Sigmoid colon (tissue), 3 donors: ENCODE data around the gene REV3L.

Source experiments
- CTCF ChIP-seq, 4 experiments: fragments of 450-650 bp in 3 of 4; fragments of 200-600 bp in 1 of 4; IDR thresholded peaks; one replicate each; pipeline ENCODE4 v1.5.1; 2016 to 2019; ENCODE audit warnings: antibody characterized with exemption in 4 of 4, mild to moderate bottlenecking in 3 of 4, moderate library complexity in 2 of 4
- POLR2A ChIP-seq, 2 donors: fragments of 450-650 bp; IDR thresholded peaks; one replicate each; pipeline ENCODE4 v1.6.1; 2016; ENCODE audit warnings: antibody characterized with exemption in 2 of 2, mild to moderate bottlenecking in 2 of 2, moderate library complexity in 2 of 2

- TF ChIP-seq CTCF (IDR thresholded peaks at IDR 0.05) (no peak), POLR2A (IDR thresholded peaks at IDR 0.05) (no peak)
Measured at GRCh38 chr6:111487661-111488060, 4.6 kb upstream of the REV3L start.
